ENCODE measurements around the gene RANBP17. TPM values are rescaled to one million over a fixed set of nuclear protein-coding genes. Genes with fewer than 3 reads are reported as not detected.

RANBP17 gene
- polyA plus RNA-seq, 1 donor from 2014 or later: 25.5 TPM

DNA sequence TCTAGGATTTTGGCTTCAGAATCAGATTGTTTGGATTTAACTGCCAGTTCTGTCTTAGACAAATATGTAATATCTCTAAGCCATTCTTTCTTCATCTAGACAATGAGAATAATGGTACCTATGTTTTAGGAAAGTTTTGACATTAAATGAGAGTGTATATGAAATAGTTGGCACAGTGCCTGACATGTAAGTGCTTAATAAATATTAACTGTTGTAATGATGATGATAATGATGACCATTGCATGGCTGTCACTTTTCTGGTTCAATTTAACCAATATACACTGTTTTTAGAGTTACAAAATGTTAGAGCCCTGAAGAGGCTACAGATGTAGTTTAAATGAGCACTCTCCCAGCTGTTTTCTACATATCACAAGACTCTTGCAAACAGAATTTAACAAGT lies 131.7 kb downstream of the RANBP17 start:
- no peak overlapping the region for H3K4me2 ChIP-seq (ENCODE audit: low read length)
- no peaks in the 10 kb centered on the region for H3K79me2 ChIP-seq (replicated peaks; ENCODE audit: insufficient read depth, low read length)
- no peak overlapping the region for H2AFZ ChIP-seq (ENCODE audit: low read depth, low read length)
- no peaks in the 10 kb centered on the region for H4K20me1 ChIP-seq (ENCODE audit: insufficient read depth)
- H3K27ac ChIP-seq (ENCODE audit: low read length): no peak overlapping the region
- no peak overlapping the region for H3K9ac ChIP-seq (ENCODE audit: low read length)
- H3K27me3 ChIP-seq (ENCODE audit: insufficient read depth, low read depth, low read length): no peaks in the 10 kb centered on the region
- H3K9me2 ChIP-seq (ENCODE audit: insufficient read depth, low read length): no peaks in the 10 kb centered on the region
- H3K36me3 ChIP-seq (ENCODE audit: insufficient read depth, low read length): no peaks in the 10 kb centered on the region
- H3K4me3 ChIP-seq (ENCODE audit: low read length): no peak overlapping the region
- no peaks in the 10 kb centered on the region for H3K9me3 ChIP-seq (ENCODE audit: low read length)
- TF ChIP-seq SMC3 (conservative IDR thresholded peaks at IDR 0.05; ENCODE audit: poor library complexity): no peak
- TF ChIP-seq RAD21 (conservative IDR thresholded peaks at IDR 0.05): no peak
- TF ChIP-seq REST (IDR thresholded peaks at IDR 0.05; ENCODE audit: borderline replicate concordance): no peak
- no peak for TF ChIP-seq EZH2 (IDR thresholded peaks at IDR 0.05; ENCODE audit: borderline replicate concordance, insufficient read depth, low read length, poor library complexity, severe bottlenecking)
- no peak for TF ChIP-seq TAF1 (IDR thresholded peaks at IDR 0.05; ENCODE audit: low read depth)
- no peak for TF ChIP-seq EP300 (conservative IDR thresholded peaks at IDR 0.05; ENCODE audit: poor library complexity, severe bottlenecking)
- TF ChIP-seq, protein P1, sequence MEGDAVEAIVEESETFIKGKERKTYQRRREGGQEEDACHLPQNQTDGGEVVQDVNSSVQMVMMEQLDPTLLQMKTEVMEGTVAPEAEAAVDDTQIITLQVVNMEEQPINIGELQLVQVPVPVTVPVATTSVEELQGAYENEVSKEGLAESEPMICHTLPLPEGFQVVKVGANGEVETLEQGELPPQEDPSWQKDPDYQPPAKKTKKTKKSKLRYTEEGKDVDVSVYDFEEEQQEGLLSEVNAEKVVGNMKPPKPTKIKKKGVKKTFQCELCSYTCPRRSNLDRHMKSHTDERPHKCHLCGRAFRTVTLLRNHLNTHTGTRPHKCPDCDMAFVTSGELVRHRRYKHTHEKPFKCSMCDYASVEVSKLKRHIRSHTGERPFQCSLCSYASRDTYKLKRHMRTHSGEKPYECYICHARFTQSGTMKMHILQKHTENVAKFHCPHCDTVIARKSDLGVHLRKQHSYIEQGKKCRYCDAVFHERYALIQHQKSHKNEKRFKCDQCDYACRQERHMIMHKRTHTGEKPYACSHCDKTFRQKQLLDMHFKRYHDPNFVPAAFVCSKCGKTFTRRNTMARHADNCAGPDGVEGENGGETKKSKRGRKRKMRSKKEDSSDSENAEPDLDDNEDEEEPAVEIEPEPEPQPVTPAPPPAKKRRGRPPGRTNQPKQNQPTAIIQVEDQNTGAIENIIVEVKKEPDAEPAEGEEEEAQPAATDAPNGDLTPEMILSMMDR (IDR thresholded peaks at IDR 0.05; ENCODE audit: poor library complexity, severe bottlenecking): no peak
- TF ChIP-seq POLR2AphosphoS5 (IDR thresholded peaks at IDR 0.05): no peak
- TF ChIP-seq MXI1 (conservative IDR thresholded peaks at IDR 0.05; ENCODE audit: poor library complexity, severe bottlenecking): no peak
- H3F3A ChIP-seq (ENCODE audit: insufficient read depth, low read length, poor library complexity, severe bottlenecking): no peaks in the 10 kb centered on the region

- Histone ChIP-seq H3K4me3 (ENCODE audit: low read length) (no peak overlapping the region), H3K9me2 (ENCODE audit: insufficient read depth, low read length) (no peaks in the 10 kb centered on the region), H3K9me3 (ENCODE audit: low read length) (no peaks in the 10 kb centered on the region), H3K27me3 (ENCODE audit: insufficient read depth, low read depth, low read length) (no peaks in the 10 kb centered on the region), H3K79me2 (replicated peaks; ENCODE audit: insufficient read depth, low read length) (no peaks in the 10 kb centered on the region), H3F3A (ENCODE audit: insufficient read depth, low read length, poor library complexity, severe bottlenecking) (no peaks in the 10 kb centered on the region), H2AFZ (ENCODE audit: low read depth, low read length) (no peak overlapping the region), H3K9ac (ENCODE audit: low read length) (no peak overlapping the region), H4K20me1 (ENCODE audit: insufficient read depth) (no peaks in the 10 kb centered on the region), H3K4me2 (ENCODE audit: low read length) (no peak overlapping the region), H3K36me3 (ENCODE audit: insufficient read depth, low read length) (no peaks in the 10 kb centered on the region), H3K27ac (ENCODE audit: low read length) (no peak overlapping the region)
- TF ChIP-seq REST (IDR thresholded peaks at IDR 0.05; ENCODE audit: borderline replicate concordance) (no peak), EZH2 (IDR thresholded peaks at IDR 0.05; ENCODE audit: borderline replicate concordance, insufficient read depth, low read length, poor library complexity, severe bottlenecking) (no peak)
Measured at GRCh38 chr5:171010086-171010485, 148.3 kb downstream of the RANBP17 start.
